SK-N-SH treated with all-trans-retinoic acid at 6 μM for 48 hours (cell line): ENCODE data around the gene ZNF501.

Experiments
- ATAC-seq: fragments of 200-7000 bp; cut with Tn5 transposase; 3 replicates; pipeline ENCODE4 v1.9.1; 2020; ENCODE audit warnings: mild to moderate bottlenecking, moderate library complexity
- ARNTL ChIP-seq: fragments of 450-650 bp; formaldehyde crosslinking; IDR thresholded peaks from 2 replicates; pipeline ENCODE4 v1.5.0; 2020; ENCODE audit warnings: low read depth, mild to moderate bottlenecking, moderate library complexity, borderline replicate concordance
- BACH2 ChIP-seq: fragments of 250-450 bp; sonication (Bioruptor Pico); IDR thresholded peaks from 2 replicates; pipeline ENCODE4 v1.9.0; 2021; ENCODE audit warnings: mild to moderate bottlenecking, borderline replicate concordance
- CREB5 ChIP-seq: fragments of 250-450 bp; sonication (Bioruptor Pico); IDR thresholded peaks from 2 replicates; pipeline ENCODE4 v1.5.1; 2020; ENCODE audit warnings: low read depth, mild to moderate bottlenecking, moderate library complexity
- CSDC2 ChIP-seq: fragments of 250-450 bp; sonication (Bioruptor Pico); IDR thresholded peaks from 2 replicates; pipeline ENCODE4 v1.5.0; 2020; ENCODE audit warnings: mild to moderate bottlenecking, moderate library complexity
- ESRRG ChIP-seq: fragments of 250-450 bp; sonication (Bioruptor Pico); IDR thresholded peaks from 2 replicates; pipeline ENCODE4 v1.6.1; 2021; ENCODE audit warnings: mild to moderate bottlenecking
- OSR1 ChIP-seq: fragments of 250-450 bp; sonication (Bioruptor Pico); IDR thresholded peaks from 2 replicates; pipeline ENCODE4 v1.8.0; 2022; ENCODE audit warnings: moderate library complexity, mild to moderate bottlenecking, inconsistent platforms
- PATZ1 ChIP-seq: fragments of 250-450 bp; sonication (Bioruptor Pico); IDR thresholded peaks from 2 replicates; pipeline ENCODE4 v1.8.0; 2020; ENCODE audit warnings: mild to moderate bottlenecking, moderate library complexity, borderline replicate concordance
- PPARA ChIP-seq: fragments of 250-450 bp; sonication (Bioruptor Pico); IDR thresholded peaks from 2 replicates; pipeline ENCODE4 v1.5.0; 2020; ENCODE audit warnings: mild to moderate bottlenecking, borderline replicate concordance
- RARB ChIP-seq: fragments of 250-450 bp; sonication (Bioruptor Pico); IDR thresholded peaks from 2 replicates; pipeline ENCODE4 v1.8.0; 2021; ENCODE audit warnings: mild to moderate bottlenecking, moderate library complexity
- SNAI2 ChIP-seq: fragments of 250-450 bp; sonication (Bioruptor Pico); IDR thresholded peaks from 2 replicates; pipeline ENCODE4 v1.5.0; 2020; ENCODE audit warnings: mild to moderate bottlenecking, moderate library complexity
- TCF4 ChIP-seq: fragments of 250-450 bp; sonication (Bioruptor Pico); IDR thresholded peaks from 2 replicates; pipeline ENCODE4 v1.8.0; 2021; ENCODE audit warnings: mild to moderate bottlenecking, moderate library complexity, borderline replicate concordance
- ZFP3 ChIP-seq: fragments of 250-450 bp; sonication (Bioruptor Pico); IDR thresholded peaks from 2 replicates; pipeline ENCODE4 v1.5.0; 2020; ENCODE audit warnings: mild to moderate bottlenecking, moderate library complexity
- ZFP30 ChIP-seq: fragments of 450-650 bp; formaldehyde crosslinking; IDR thresholded peaks from 2 replicates; pipeline ENCODE4 v1.5.0; 2022; ENCODE audit warnings: mild to moderate bottlenecking, moderate library complexity
- ZNF565 ChIP-seq: fragments of 450-650 bp; formaldehyde crosslinking; conservative IDR thresholded peaks from 2 replicates; pipeline ENCODE4 v1.5.0; 2020; ENCODE audit warnings: low read depth, mild to moderate bottlenecking, moderate library complexity
- ZNF70 ChIP-seq: fragments of 450-650 bp; formaldehyde crosslinking; IDR thresholded peaks from 2 replicates; pipeline ENCODE4 v1.5.0; 2020; ENCODE audit warnings: mild to moderate bottlenecking, moderate library complexity
- TF ChIP-seq, protein P1 (sequence below): fragments of 250-450 bp; sonication (Bioruptor Pico); IDR thresholded peaks from 2 replicates; pipeline ENCODE4 v1.5.0; 2020; ENCODE audit warnings: mild to moderate bottlenecking, moderate library complexity
- TF ChIP-seq, protein P2 (sequence below): fragments of 250-450 bp; sonication (Bioruptor Pico); IDR thresholded peaks from 2 replicates; pipeline ENCODE4 v1.8.0; 2021; ENCODE audit warnings: low read depth, mild to moderate bottlenecking, moderate library complexity, borderline replicate concordance
- TF ChIP-seq, protein P3 (sequence below): fragments of 250-450 bp; sonication (Bioruptor Pico); IDR thresholded peaks from 2 replicates; pipeline ENCODE4 v1.5.1; 2021; ENCODE audit warnings: mild to moderate bottlenecking, moderate library complexity

Gene ZNF501

GRCh38 chr3:44762690-44763089, 33.3 kb downstream of the ZNF501 start:
- no peak for ATAC-seq
- TF ChIP-seq CREB5 (CRISPR knock-in tag) (no peak), ARNTL (CRISPR knock-in tag) (no peak), ZFP3 (CRISPR knock-in tag) (no peak), ZNF565 (CRISPR knock-in tag) (no peak), BACH2 (CRISPR knock-in tag) (no peak)

DNA sequence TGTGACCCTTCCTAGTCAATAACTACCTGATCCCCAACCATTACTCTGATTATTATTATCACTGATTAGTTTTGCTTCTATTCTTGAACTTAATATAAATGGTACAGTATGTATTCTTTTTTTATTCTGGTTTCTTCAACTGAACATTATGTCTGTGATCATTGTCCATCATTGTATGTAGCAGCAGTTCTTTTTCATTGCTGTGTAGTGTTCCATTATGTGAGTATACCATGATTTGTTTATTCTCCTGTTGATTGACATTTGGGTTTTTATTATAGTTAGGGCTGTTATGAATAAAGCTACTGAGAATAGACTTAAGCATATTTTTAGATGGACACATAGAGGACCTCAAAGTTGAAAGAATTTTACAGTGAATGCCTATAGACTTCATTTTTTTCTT, 34.8 kb downstream of the ZNF501 start:
- no peak for ATAC-seq

GRCh38 chr3:44771424-44772098, 42.1 kb downstream of the ZNF501 start:
- no peak for ATAC-seq
- TF ChIP-seq ZFP30 (CRISPR knock-in tag) (no peak), PATZ1 (no peak)
- TF ChIP-seq, protein P1, sequence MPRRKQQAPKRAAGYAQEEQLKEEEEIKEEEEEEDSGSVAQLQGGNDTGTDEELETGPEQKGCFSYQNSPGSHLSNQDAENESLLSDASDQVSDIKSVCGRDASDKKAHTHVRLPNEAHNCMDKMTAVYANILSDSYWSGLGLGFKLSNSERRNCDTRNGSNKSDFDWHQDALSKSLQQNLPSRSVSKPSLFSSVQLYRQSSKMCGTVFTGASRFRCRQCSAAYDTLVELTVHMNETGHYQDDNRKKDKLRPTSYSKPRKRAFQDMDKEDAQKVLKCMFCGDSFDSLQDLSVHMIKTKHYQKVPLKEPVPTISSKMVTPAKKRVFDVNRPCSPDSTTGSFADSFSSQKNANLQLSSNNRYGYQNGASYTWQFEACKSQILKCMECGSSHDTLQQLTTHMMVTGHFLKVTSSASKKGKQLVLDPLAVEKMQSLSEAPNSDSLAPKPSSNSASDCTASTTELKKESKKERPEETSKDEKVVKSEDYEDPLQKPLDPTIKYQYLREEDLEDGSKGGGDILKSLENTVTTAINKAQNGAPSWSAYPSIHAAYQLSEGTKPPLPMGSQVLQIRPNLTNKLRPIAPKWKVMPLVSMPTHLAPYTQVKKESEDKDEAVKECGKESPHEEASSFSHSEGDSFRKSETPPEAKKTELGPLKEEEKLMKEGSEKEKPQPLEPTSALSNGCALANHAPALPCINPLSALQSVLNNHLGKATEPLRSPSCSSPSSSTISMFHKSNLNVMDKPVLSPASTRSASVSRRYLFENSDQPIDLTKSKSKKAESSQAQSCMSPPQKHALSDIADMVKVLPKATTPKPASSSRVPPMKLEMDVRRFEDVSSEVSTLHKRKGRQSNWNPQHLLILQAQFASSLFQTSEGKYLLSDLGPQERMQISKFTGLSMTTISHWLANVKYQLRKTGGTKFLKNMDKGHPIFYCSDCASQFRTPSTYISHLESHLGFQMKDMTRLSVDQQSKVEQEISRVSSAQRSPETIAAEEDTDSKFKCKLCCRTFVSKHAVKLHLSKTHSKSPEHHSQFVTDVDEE (CRISPR knock-in tag): no peak
- TF ChIP-seq, all 23 proteins: peak for 0

More for the DNA sequence above, 34.8 kb downstream of the ZNF501 start:
- TF ChIP-seq BACH2 (CRISPR knock-in tag) (no peak), PATZ1 (no peak)
- TF ChIP-seq, all 23 proteins: peak for 0

- no peak for ATAC-seq
- no peak for TF ChIP-seq SNAI2 (CRISPR knock-in tag)
- TF ChIP-seq PPARA: no peak
- no peak for TF ChIP-seq ESRRG
- TF ChIP-seq, protein P2, sequence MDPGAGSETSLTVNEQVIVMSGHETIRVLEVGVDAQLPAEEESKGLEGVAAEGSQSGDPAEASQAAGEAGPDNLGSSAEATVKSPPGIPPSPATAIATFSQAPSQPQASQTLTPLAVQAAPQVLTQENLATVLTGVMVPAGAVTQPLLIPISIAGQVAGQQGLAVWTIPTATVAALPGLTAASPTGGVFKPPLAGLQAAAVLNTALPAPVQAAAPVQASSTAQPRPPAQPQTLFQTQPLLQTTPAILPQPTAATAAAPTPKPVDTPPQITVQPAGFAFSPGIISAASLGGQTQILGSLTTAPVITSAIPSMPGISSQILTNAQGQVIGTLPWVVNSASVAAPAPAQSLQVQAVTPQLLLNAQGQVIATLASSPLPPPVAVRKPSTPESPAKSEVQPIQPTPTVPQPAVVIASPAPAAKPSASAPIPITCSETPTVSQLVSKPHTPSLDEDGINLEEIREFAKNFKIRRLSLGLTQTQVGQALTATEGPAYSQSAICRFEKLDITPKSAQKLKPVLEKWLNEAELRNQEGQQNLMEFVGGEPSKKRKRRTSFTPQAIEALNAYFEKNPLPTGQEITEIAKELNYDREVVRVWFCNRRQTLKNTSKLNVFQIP (CRISPR knock-in tag): no peak
- TF ChIP-seq TCF4: no peak
- no peak for TF ChIP-seq ZNF70 (CRISPR knock-in tag)
- TF ChIP-seq CSDC2: no peak
- no peak for TF ChIP-seq ZNF565 (CRISPR knock-in tag)
- TF ChIP-seq RARB (CRISPR knock-in tag): no peak
- TF ChIP-seq, protein P3, sequence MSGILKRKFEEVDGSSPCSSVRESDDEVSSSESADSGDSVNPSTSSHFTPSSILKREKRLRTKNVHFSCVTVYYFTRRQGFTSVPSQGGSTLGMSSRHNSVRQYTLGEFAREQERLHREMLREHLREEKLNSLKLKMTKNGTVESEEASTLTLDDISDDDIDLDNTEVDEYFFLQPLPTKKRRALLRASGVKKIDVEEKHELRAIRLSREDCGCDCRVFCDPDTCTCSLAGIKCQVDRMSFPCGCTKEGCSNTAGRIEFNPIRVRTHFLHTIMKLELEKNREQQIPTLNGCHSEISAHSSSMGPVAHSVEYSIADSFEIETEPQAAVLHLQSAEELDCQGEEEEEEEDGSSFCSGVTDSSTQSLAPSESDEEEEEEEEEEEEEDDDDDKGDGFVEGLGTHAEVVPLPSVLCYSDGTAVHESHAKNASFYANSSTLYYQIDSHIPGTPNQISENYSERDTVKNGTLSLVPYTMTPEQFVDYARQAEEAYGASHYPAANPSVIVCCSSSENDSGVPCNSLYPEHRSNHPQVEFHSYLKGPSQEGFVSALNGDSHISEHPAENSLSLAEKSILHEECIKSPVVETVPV: no peak
- no peak for TF ChIP-seq OSR1 (CRISPR knock-in tag)
- TF ChIP-seq ARNTL (CRISPR knock-in tag): no peak
- TF ChIP-seq, all 23 proteins: peak for 0
These were observed 42.6 kb downstream of the ZNF501 start for GRCh38 chr3:44772099-44772442.
